Mucosa of stomach (tissue), 1 donor: ENCODE measurements around the gene ITGB3.

Experiments
- H3K27me3 ChIP-seq: one replicate; pipeline ENCODE4 v1.7.0; 2013; ENCODE audit warnings: mild to moderate bottlenecking, low read length; ENCODE audit not compliant: control insufficient read depth, insufficient read depth
- H3K36me3 ChIP-seq: one replicate; pipeline ENCODE4 v1.7.0; 2013; ENCODE audit warnings: low read length; ENCODE audit not compliant: control insufficient read depth, insufficient read depth
- H3K4me1 ChIP-seq: one replicate; pipeline ENCODE4 v1.7.0; 2013; ENCODE audit warnings: mild to moderate bottlenecking, low read length; ENCODE audit not compliant: control insufficient read depth, insufficient read depth
- H3K4me3 ChIP-seq: one replicate; pipeline ENCODE4 v1.7.0; 2013; ENCODE audit warnings: low read length
- H3K9ac ChIP-seq: one replicate; pipeline ENCODE4 v1.7.0; 2013; ENCODE audit warnings: mild to moderate bottlenecking, low read length, moderate library complexity
- H3K9me3 ChIP-seq: one replicate; pipeline ENCODE4 v1.7.0; 2013; ENCODE audit warnings: mild to moderate bottlenecking, low read length, moderate library complexity; ENCODE audit not compliant: control insufficient read depth
- donor health status: Pancreatic carcinoma.

The ITGB3 gene

DNA sequence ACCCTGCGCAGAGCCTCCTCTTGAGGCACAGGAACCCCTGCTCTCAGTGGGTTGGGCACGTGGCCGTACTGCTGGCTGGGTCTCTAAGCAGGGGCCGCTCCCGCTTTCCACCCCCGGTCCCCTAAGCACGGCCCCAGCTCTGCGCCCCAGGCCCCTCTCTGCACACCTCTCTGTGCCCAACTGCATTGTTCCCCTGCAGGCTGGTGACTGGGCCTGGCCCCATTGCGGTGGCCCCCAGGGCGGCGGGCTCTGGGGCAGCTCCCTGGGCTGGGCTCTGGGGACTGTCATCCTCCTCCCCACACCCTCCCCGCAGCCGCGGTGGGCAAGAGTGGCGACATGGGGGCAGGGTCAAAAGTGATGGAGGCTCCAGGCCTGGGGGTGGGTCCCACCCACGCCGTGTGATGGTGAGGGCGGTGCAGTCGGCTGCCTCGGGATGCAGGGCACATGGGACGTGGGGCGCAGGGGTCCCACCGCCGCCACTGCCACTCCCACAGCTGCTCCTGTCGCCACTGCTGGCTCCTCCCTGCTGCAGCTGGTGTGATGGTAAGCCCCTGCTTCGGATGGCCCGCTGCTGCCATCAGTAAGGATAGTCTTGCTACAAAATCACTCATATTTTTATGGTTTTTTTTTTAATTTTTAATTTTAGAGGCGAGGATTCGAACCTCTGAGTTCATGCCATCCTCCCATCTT lies 15.2 kb upstream of the ITGB3 start:
- Histone ChIP-seq H3K4me1 (no peaks in the 10 kb centered on the region), H3K4me3 (no peak overlapping the region), H3K9me3 (no peaks in the 10 kb centered on the region), H3K27me3 (no peaks in the 10 kb centered on the region), H3K36me3 (no peaks in the 10 kb centered on the region), H3K9ac (no peak overlapping the region)

DNA sequence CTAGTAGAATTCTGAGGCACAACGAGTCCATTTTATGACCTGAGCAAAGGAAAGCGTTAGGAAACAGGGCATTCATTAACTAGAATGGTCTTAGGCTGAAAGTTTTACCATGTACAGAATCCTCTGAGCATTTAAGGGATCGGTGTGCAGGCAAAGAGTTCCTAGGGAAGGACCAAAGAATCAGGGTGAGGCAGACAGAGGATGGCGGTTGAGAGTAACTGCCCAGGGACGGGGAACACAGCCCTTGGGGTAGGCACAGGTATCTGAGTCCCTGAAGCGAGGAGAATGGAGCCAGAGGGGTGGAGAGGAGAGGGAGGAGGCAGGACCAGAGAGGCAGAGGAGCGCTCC lies 14.0 kb upstream of the ITGB3 start:
- no peaks in the 10 kb centered on the region for H3K36me3 ChIP-seq
- no peaks in the 10 kb centered on the region for H3K27me3 ChIP-seq
- no peaks in the 10 kb centered on the region for H3K4me1 ChIP-seq
- H3K4me3 ChIP-seq, result no peak overlapping the region
- H3K9ac ChIP-seq, result no peak overlapping the region
- H3K9me3 ChIP-seq, result no peaks in the 10 kb centered on the region

DNA sequence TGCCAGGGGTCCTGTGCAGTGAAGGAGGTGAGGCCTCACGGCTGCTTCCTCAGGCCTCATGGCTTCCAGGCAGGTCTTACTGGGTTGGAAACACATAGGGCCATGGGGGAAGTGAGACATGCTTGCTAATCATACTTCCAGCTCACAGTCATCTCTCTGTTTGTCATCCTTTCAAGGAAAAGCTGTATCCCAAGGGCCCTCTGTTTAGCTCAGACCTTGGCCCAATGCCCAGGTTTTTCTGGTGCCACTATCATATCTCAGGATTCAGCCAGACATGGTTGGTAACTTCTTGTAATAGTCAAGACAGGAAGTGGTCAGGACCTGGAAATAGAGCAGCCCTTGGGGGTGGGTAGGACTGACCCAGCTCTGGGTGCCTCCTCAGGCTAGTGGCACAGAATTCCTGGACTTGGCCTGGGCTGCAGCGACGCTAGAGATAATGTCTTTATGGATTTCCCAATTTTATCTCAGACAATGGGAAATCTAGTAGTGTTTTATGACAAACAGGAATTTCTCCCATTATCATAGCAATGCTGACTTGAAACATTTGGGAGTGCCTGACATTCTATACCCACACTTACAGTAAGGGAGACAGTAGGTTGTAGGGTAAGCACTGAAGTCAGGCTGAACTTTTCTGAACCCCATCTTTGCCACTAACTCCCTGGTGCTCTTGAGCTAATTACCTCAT lies 13.5 kb upstream of the ITGB3 start:
- H3K27me3 ChIP-seq, result no peaks in the 10 kb centered on the region
- no peak overlapping the region for H3K9ac ChIP-seq
- H3K4me1 ChIP-seq, result no peaks in the 10 kb centered on the region
- no peaks in the 10 kb centered on the region for H3K36me3 ChIP-seq
- no peaks in the 10 kb centered on the region for H3K9me3 ChIP-seq
- H3K4me3 ChIP-seq, result no peak overlapping the region

DNA sequence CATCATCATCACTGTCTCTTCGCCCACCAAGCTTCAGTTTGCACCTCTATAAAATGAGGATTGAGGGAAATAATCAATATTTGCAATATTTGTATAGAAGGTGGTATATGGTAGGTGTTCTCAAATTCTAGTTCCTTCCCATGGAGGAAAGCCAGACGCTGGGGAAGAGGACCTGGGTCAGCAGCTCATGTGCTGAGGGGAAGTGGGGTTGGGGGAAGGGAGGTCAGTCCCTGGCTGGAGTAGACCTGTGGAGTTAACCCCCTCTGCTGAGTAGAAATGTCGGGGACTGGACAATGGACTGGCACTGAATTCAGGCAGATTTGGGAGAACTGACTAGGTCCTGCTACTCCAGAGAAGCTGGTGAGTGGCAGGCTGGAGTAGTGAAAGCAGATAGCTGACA lies 12.8 kb upstream of the ITGB3 start:
- Histone ChIP-seq H3K27me3 (no peaks in the 10 kb centered on the region), H3K4me3 (no peak overlapping the region), H3K36me3 (no peaks in the 10 kb centered on the region), H3K4me1 (no peaks in the 10 kb centered on the region), H3K9ac (no peak overlapping the region), H3K9me3 (no peaks in the 10 kb centered on the region)

DNA sequence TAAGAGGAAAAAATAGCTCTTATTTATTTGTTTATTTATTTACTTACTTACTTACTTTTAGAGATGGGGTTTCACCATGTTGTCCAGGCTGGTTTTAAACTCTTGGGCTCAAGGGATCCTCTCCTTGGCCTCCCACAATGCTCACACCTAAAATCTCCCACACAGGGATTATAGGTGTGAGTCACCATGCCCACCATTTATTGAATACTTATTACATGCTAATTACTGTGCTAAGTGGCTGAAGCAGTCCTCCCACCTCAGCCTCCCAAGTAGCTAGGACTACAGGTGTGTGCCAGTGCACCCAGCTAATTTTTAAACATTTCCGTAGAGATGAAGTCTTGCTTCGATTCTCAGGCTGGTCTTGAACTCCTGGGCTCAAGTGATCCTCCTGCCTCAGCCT lies 11.0 kb upstream of the ITGB3 start:
- H3K36me3 ChIP-seq, result no peaks in the 10 kb centered on the region
- no peaks in the 10 kb centered on the region for H3K9me3 ChIP-seq

DNA sequence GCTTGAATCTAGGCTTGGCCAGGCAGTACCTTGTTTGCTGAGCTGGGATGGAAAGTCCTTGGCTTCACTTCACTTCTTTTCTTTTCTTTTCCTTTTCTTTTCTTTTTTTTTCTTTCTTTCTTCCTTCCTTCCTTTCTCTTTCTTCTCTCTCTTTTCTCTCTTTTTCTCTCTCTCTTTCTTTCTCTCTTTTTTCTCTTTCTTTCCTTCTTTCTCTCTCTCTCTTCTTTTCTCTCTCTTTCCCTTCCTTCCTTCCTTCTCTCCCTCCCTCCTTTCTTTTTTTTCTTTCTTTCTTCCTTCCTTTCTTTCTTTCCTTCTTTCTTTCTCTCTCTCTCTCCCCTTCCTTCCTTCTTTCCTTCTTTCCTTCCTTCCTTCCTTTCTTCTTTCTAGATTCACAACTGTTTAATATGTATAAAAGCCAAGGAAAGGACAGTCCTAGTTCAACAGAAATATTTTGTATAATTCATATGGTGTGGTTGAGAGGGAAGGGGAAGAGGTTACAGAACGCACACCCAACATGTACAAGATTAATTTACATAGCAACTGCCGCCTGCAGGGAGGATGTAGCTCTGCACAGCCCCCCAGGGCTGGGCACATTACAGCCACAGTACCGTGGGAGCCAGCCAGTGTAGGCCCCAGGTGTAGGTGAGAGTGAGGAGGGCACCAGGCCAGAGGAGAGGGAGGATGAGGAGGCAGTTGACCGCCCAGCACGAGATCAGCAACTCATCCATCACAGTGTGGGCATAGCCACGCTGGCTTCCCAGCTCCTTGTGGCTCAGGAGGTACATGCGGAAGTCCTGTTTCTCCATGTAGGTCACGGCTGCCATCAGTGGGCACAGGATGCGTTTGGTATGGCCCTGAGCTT lies 9.7 kb upstream of the ITGB3 start:
- H3K4me3 ChIP-seq, result no peak overlapping the region
- no peak overlapping the region for H3K9ac ChIP-seq
- no peaks in the 10 kb centered on the region for H3K36me3 ChIP-seq
- H3K27me3 ChIP-seq, result no peaks in the 10 kb centered on the region
- H3K4me1 ChIP-seq, result no peaks in the 10 kb centered on the region
- no peaks in the 10 kb centered on the region for H3K9me3 ChIP-seq

More for the DNA sequence above, 11.0 kb upstream of the ITGB3 start:
- H3K4me1 ChIP-seq, result no peaks in the 10 kb centered on the region
- H3K9ac ChIP-seq, result no peak overlapping the region
- no peaks in the 10 kb centered on the region for H3K27me3 ChIP-seq
- no peak overlapping the region for H3K4me3 ChIP-seq

DNA sequence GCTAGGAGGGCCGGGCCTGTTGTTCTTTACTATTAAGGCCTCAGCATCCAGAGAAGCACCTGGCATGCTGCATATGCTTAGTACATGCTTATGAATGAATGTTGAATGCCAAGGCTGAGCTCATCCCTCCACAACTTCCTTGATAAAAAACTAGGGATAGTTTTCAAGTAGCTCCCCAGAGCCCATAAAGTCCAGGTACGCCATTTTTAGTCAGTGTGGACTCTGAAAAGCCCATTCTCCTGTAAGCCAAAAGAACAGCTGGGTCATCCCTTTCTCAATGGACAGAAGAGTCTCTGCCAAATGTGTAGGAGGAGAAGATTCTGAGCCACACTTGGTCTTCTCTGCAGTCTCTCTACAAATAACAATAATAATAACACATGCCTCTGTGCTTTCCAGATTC lies 8.9 kb upstream of the ITGB3 start:
- H3K9ac ChIP-seq, result no peak overlapping the region
- H3K4me1 ChIP-seq, result no peaks in the 10 kb centered on the region
- no peaks in the 10 kb centered on the region for H3K9me3 ChIP-seq
- H3K36me3 ChIP-seq, result no peaks in the 10 kb centered on the region
- H3K4me3 ChIP-seq, result no peak overlapping the region
- H3K27me3 ChIP-seq, result no peaks in the 10 kb centered on the region

DNA sequence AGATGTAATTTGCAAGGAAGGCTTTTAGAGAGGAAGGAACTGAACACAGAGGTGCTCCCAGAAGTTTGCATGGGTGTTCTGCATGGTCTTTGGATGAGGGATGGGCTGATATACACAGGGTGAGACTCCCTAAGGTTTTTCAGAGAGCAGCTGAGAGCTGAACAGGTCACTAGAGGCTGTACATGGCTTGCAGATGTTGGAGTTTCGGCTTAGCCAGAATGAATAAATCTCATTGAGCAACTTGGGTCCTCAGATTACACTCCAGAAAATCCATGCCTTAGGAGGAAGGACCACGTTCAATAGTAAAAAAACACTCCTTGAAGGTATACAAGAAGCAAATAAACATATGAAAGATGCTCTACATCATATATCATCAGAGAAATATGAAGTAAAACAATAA lies 7.5 kb upstream of the ITGB3 start:
- Histone ChIP-seq H3K4me1 (no peaks in the 10 kb centered on the region), H3K9me3 (no peaks in the 10 kb centered on the region)

DNA sequence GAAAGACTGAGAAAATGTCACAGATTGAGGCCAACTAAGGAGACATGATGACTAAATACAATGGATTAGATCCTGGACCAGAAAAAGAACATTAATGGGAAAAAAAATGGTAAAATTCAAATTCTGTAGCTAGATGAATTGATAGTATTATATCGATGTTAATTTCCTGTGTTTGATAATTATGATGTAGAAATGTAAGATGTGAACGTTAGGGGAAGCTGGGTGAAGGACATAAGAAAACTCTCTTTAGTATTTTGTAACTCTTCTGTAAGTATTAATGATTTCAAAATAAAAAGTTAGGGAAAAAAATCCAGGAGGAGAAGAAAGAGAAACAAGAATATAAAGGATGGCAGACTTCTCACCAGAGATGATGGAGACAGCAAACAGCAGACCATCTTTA lies 2.8 kb upstream of the ITGB3 start:
- no peaks in the 10 kb centered on the region for H3K9me3 ChIP-seq
- no peak overlapping the region for H3K9ac ChIP-seq
- peaks cover 4% of the 10 kb centered on the region for H3K4me1 ChIP-seq
- H3K4me3 ChIP-seq, result no peak overlapping the region
- no peaks in the 10 kb centered on the region for H3K36me3 ChIP-seq
- H3K27me3 ChIP-seq, result peaks cover 29% of the 10 kb centered on the region

More for the DNA sequence above, 7.5 kb upstream of the ITGB3 start:
- H3K4me3 ChIP-seq, result no peak overlapping the region
- H3K36me3 ChIP-seq, result no peaks in the 10 kb centered on the region
- H3K9ac ChIP-seq, result no peak overlapping the region
- H3K27me3 ChIP-seq, result no peaks in the 10 kb centered on the region

DNA sequence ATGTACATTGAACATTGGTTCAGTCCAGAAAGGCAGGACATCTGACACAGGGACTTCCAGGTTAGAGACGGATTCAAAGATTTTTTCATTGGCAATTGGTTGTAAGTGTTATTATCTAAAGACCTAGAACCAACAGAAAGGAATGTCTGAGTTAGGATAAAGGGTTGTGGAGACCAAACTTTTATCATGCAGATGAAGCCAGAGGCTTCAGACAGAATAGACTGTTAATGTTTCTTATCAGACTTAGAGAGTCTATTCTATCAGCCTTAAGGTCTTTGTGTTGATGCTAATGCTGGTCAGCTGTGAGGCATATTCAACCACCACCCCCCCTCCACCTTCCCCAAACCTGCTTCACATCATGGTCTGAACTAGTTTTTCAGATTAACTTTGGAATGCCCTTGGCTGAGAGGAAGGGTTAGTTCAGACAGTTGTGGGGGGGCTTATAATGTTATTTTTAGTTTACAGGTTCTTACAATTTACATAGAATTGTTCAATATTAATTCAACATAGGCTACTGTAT lies 2.1 kb upstream of the ITGB3 start:
- peaks cover 4% of the 10 kb centered on the region for H3K4me1 ChIP-seq
- H3K4me3 ChIP-seq, result no peak overlapping the region
- H3K27me3 ChIP-seq, result peaks cover 32% of the 10 kb centered on the region
- H3K9me3 ChIP-seq, result no peaks in the 10 kb centered on the region
- no peak overlapping the region for H3K9ac ChIP-seq
- no peaks in the 10 kb centered on the region for H3K36me3 ChIP-seq

DNA sequence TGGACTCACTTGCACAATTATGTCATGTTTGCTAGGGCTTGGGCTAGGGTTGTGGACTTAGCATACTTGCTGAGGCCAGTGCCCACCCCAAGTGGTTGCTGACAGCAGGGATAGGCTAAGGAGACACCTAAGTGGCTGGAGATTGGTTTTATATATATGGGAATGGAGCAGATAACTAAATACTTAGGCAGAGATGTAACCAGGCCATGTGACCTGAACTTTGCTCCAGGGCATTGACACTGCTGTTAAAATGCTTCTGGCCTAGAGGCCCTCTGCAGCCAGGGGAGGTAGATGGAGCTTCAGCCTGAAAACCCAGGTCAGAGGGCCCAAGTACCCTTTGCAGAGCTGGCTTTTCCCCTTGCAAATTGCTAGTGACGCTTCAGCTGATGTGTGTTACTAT lies 1.4 kb upstream of the ITGB3 start:
- H3K4me1 ChIP-seq, result peaks cover 4% of the 10 kb centered on the region
- no peaks in the 10 kb centered on the region for H3K36me3 ChIP-seq
- H3K9me3 ChIP-seq, result no peaks in the 10 kb centered on the region
- H3K4me3 ChIP-seq, result no peak overlapping the region
- H3K27me3 ChIP-seq, result peaks cover 39% of the 10 kb centered on the region
- no peak overlapping the region for H3K9ac ChIP-seq
